Stimulated activated naive CD8-positive, alpha-beta T cell treated with anti-CD3 and anti-CD28 coated beads, Interleukin-15, Interleukin-2, amounts not matched to agents 100 U/mL and 50 U/mL, for 24 hours (primary cell): ENCODE data around the gene GADL1.

Experiments used
- ATAC-seq: fragments of 150-1000 bp; cut with Tn5 transposase; one replicate; pipeline ENCODE4 v1.10.0; 2021
- DNase-seq: peaks from one replicate; pipeline ENCODE4 v3.0.0; 2021

GADL1 gene

GRCh38 chr3:30754426-30754825 lies 140.0 kb downstream of the GADL1 start:
- ATAC-seq (no peak), DNase-seq (no peak)

GRCh38 chr3:30753766-30754165 lies 140.7 kb downstream of the GADL1 start:
- no peak for ATAC-seq

GRCh38 chr3:30752970-30753369 lies 141.5 kb downstream of the GADL1 start:
- DNase-seq (no peak), ATAC-seq (no peak)

More at GRCh38 chr3:30753766-30754165, 140.7 kb downstream of the GADL1 start:
- DNase-seq = no peak

- ATAC-seq (no peak), DNase-seq (no peak)
These were observed 142.0 kb downstream of the GADL1 start for GRCh38 chr3:30752491-30752890.

- DNase-seq = peak; percentile 72
- peak; percentile 69 for ATAC-seq
These were observed 142.7 kb downstream of the GADL1 start for GRCh38 chr3:30751610-30752299.

- ATAC-seq = no peak
- DNase-seq = no peak
These were observed 143.5 kb downstream of the GADL1 start for GRCh38 chr3:30750967-30751366.

GRCh38 chr3:30749230-30749629 lies 145.2 kb downstream of the GADL1 start:
- ATAC-seq (peak; percentile 81), DNase-seq (no peak)

GRCh38 chr3:30747771-30748281 lies 146.6 kb downstream of the GADL1 start:
- ATAC-seq (no peak), DNase-seq (no peak)

GRCh38 chr3:30743641-30744317 lies 150.7 kb downstream of the GADL1 start:
- no peak for DNase-seq
- ATAC-seq = peak; percentile 36

- peak; percentile 14 for ATAC-seq
These were observed 151.5 kb downstream of the GADL1 start for GRCh38 chr3:30742796-30743619.

GRCh38 chr3:30741889-30742288 lies 152.6 kb downstream of the GADL1 start:
- ATAC-seq = no peak
- no peak for DNase-seq

More at GRCh38 chr3:30742796-30743619, 151.5 kb downstream of the GADL1 start:
- no peak for DNase-seq

GRCh38 chr3:30738605-30739004 lies 155.9 kb downstream of the GADL1 start:
- ATAC-seq = peak; percentile 60

GRCh38 chr3:30737743-30738499 lies 156.5 kb downstream of the GADL1 start:
- no peak for DNase-seq
- no peak for ATAC-seq

More at GRCh38 chr3:30738605-30739004, 155.9 kb downstream of the GADL1 start:
- DNase-seq = no peak

GRCh38 chr3:30733696-30734095 lies 160.8 kb downstream of the GADL1 start:
- no peak for DNase-seq
- no peak for ATAC-seq

GRCh38 chr3:30733209-30733608 lies 161.3 kb downstream of the GADL1 start:
- ATAC-seq = no peak
- DNase-seq = no peak

- no peak for ATAC-seq
These were observed 163.5 kb downstream of the GADL1 start for GRCh38 chr3:30730967-30731366.

GRCh38 chr3:30729936-30730335 lies 164.5 kb downstream of the GADL1 start:
- DNase-seq (no peak), ATAC-seq (no peak)

More at GRCh38 chr3:30730967-30731366, 163.5 kb downstream of the GADL1 start:
- DNase-seq = no peak

GRCh38 chr3:30729512-30729911 lies 164.9 kb downstream of the GADL1 start:
- ATAC-seq = no peak

GRCh38 chr3:30728143-30728542 lies 166.3 kb downstream of the GADL1 start:
- DNase-seq (no peak), ATAC-seq (no peak)

More at GRCh38 chr3:30729512-30729911, 164.9 kb downstream of the GADL1 start:
- DNase-seq = no peak

GRCh38 chr3:30724863-30725262 lies 169.6 kb downstream of the GADL1 start:
- no peak for DNase-seq
- no peak for ATAC-seq

GRCh38 chr3:30723211-30723610 lies 171.2 kb downstream of the GADL1 start:
- no peak for DNase-seq
- ATAC-seq = no peak

GRCh38 chr3:30721314-30721634 lies 173.2 kb downstream of the GADL1 start:
- ATAC-seq (no peak), DNase-seq (no peak)
